Muscle layer of colon (tissue), 2 donors: ENCODE measurements around the gene ITPRIP.

Experiments used
- H3K27ac ChIP-seq: one replicate; pipeline ENCODE4 v1.7.0; 2013; ENCODE audit warnings: low read depth, mild to moderate bottlenecking, low read length, moderate library complexity
- H3K27me3 ChIP-seq, 2 donors: one replicate each; pipeline ENCODE4 v1.7.0; 2013; ENCODE audit warnings: low read length in 2 of 2, mild to moderate bottlenecking in 2 of 2; ENCODE audit not compliant: insufficient read depth in 2 of 2, control insufficient read depth in 1 of 2
- H3K36me3 ChIP-seq: one replicate; pipeline ENCODE4 v1.7.0; 2013; ENCODE audit warnings: mild to moderate bottlenecking, low read length; ENCODE audit not compliant: insufficient read depth
- H3K4me1 ChIP-seq: one replicate; pipeline ENCODE4 v1.7.0; 2013; ENCODE audit warnings: mild to moderate bottlenecking, low read length; ENCODE audit not compliant: insufficient read depth
- H3K4me3 ChIP-seq, 2 donors: one replicate each; pipeline ENCODE4 v1.7.0; 2013; ENCODE audit warnings: low read length in 2 of 2, low read depth in 1 of 2, mild to moderate bottlenecking in 1 of 2, moderate library complexity in 1 of 2
- H3K9ac ChIP-seq: one replicate; pipeline ENCODE4 v1.7.0; 2013; ENCODE audit warnings: low read length
- H3K9me3 ChIP-seq: one replicate; pipeline ENCODE4 v1.7.0; 2013; ENCODE audit warnings: mild to moderate bottlenecking, low read length
- donor health status: abdominal sarcoma.
- donor health status: Adenocarcinoma of cecum.

The ITPRIP gene

GRCh38 chr10:104314591-104315485, 23.4 kb downstream of the ITPRIP start:
- no peaks in the 10 kb centered on the region for H3K9me3 ChIP-seq
- no peak overlapping the region for H3K4me3 ChIP-seq
- no peak overlapping the region for H3K27ac ChIP-seq
- H3K27me3 ChIP-seq, result no peaks in the 10 kb centered on the region
- H3K4me1 ChIP-seq, result peaks cover 28% of the 10 kb centered on the region
- no peak overlapping the region for H3K9ac ChIP-seq
- H3K36me3 ChIP-seq, result peaks cover 52% of the 10 kb centered on the region

GRCh38 chr10:104311184-104311720, 27.0 kb downstream of the ITPRIP start:
- H3K9me3 ChIP-seq, result no peaks in the 10 kb centered on the region
- H3K36me3 ChIP-seq, result peaks cover 52% of the 10 kb centered on the region
- no peaks in the 10 kb centered on the region for H3K4me1 ChIP-seq
- H3K27me3 ChIP-seq, result no peaks in the 10 kb centered on the region
- H3K9ac ChIP-seq, result no peak overlapping the region
- no peak overlapping the region for H3K4me3 ChIP-seq
- no peak overlapping the region for H3K27ac ChIP-seq

DNA sequence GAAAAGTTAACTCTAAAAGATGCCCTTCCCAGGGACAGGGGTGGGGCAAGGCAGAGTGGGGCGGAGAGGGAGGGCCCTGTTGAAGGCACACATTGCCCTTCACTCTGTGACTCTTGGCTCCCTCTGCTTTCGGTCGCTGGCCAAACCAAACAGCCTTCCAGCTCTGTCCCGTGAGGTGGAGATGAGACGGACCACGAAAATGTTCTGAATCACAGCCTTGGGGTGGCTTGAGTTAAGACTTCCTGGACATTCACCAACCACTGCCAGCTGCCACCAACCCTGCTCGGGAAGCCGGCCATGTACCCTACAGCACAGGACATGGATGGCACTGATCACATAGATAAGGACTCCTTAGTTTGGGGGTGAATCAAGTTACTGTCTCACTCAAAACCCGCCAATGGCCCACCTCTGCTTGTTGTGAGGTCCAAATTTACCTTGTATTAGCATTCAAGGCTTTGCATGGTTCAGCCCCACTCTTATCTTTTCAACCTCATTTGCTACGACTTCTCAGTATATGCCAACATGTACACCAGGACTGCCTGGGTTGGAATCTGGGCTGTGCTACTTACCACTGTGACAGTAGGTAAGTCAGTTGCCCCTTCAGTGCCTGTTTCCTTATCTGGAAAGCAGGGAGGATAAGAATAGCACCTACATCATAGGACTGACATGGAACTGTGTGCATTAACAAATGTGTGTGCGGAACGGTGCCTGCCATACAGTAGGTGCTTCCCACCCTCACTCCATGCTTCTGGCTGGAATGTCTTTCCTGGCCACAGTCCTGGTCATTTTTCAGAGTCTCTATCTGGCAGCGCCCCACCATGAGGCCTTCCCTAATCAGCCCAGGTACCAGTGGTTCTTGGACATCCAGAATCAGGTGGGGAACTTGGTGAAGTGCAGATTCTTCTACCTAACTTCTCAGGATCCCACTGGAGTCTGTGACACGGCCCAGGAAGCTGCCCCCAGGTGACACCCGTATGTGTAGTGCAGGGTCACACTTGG, 28.0 kb downstream of the ITPRIP start:
- no peak overlapping the region for H3K27ac ChIP-seq

DNA sequence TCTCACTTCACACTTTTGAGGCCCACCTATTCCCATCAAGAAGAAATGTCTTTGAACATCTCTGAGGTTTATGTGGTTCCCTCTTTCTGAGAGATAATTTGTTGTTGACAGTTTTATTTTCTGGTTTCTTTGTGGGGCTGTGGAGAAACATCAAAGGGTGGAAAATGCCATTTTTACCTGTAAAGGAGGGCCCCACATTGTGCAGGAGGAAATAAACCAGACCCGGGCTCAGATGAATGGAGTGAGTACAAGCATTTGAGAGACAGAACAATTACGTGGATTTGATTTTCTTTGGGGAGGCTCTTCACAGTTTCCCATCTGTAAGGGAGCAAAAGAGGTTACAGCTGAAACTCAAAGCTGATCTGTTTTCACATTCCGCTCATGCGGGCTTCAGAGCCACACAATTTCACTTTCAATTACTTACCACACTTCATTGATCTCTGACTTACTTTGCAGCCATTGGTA, 29.8 kb downstream of the ITPRIP start:
- Histone ChIP-seq H3K27ac (no peak overlapping the region), H3K4me3 (no peak overlapping the region), H3K9me3 (no peaks in the 10 kb centered on the region), H3K27me3 (no peaks in the 10 kb centered on the region), H3K4me1 (peaks cover 11% of the 10 kb centered on the region), H3K9ac (no peak overlapping the region), H3K36me3 (peaks cover 28% of the 10 kb centered on the region)

More for the DNA sequence above, 28.0 kb downstream of the ITPRIP start:
- no peaks in the 10 kb centered on the region for H3K27me3 ChIP-seq
- no peak overlapping the region for H3K9ac ChIP-seq
- H3K36me3 ChIP-seq, result peaks cover 47% of the 10 kb centered on the region
- no peak overlapping the region for H3K4me3 ChIP-seq
- H3K9me3 ChIP-seq, result no peaks in the 10 kb centered on the region
- peaks cover 9% of the 10 kb centered on the region for H3K4me1 ChIP-seq

- H3K4me1 ChIP-seq, result peaks cover 11% of the 10 kb centered on the region
- no peak overlapping the region for H3K27ac ChIP-seq
These were observed 30.5 kb downstream of the ITPRIP start for GRCh38 chr10:104307576-104308438.

DNA sequence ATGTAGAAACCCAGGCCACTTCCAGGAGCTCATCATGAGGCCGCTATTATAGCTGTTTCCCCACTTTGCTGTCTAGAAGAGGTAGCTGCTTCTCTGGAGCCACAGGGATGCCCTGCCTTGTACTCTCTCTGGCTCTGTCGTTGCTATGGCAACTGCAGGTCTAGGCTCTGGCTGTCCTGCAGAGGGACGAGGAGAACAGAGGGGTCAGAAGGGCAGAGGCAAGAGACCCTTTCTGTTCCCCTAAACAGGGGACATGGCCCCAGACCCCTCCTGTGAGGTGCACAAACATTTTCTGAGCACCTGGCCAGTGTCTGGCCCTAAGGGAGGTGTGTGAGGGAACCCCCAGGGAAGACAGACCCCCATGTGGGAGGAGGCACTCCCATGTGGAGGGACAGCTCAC, 31.4 kb downstream of the ITPRIP start:
- Histone ChIP-seq H3K36me3 (peaks cover 13% of the 10 kb centered on the region), H3K9ac (no peak overlapping the region), H3K4me1 (peaks cover 11% of the 10 kb centered on the region), H3K27ac (no peak overlapping the region), H3K27me3 (no peaks in the 10 kb centered on the region), H3K9me3 (no peaks in the 10 kb centered on the region), H3K4me3 (no peak overlapping the region)

More at GRCh38 chr10:104307576-104308438, 30.5 kb downstream of the ITPRIP start:
- H3K9ac ChIP-seq, result no peak overlapping the region
- no peaks in the 10 kb centered on the region for H3K27me3 ChIP-seq
- H3K9me3 ChIP-seq, result no peaks in the 10 kb centered on the region
- no peak overlapping the region for H3K4me3 ChIP-seq
- peaks cover 22% of the 10 kb centered on the region for H3K36me3 ChIP-seq

- Histone ChIP-seq H3K4me1 (peaks cover 25% of the 10 kb centered on the region), H3K9ac (no peak overlapping the region), H3K4me3 (no peak overlapping the region), H3K27me3 (no peaks in the 10 kb centered on the region), H3K27ac (no peak overlapping the region), H3K36me3 (peaks cover under 1% of the 10 kb centered on the region), H3K9me3 (no peaks in the 10 kb centered on the region)
These were observed 33.3 kb downstream of the ITPRIP start for GRCh38 chr10:104304927-104305326.

GRCh38 chr10:104304356-104304745, 33.9 kb downstream of the ITPRIP start:
- Histone ChIP-seq H3K9me3 (no peaks in the 10 kb centered on the region), H3K27me3 (no peaks in the 10 kb centered on the region), H3K27ac (no peak overlapping the region), H3K36me3 (no peaks in the 10 kb centered on the region), H3K4me3 (no peak overlapping the region), H3K9ac (no peak overlapping the region), H3K4me1 (peaks cover 30% of the 10 kb centered on the region)

DNA sequence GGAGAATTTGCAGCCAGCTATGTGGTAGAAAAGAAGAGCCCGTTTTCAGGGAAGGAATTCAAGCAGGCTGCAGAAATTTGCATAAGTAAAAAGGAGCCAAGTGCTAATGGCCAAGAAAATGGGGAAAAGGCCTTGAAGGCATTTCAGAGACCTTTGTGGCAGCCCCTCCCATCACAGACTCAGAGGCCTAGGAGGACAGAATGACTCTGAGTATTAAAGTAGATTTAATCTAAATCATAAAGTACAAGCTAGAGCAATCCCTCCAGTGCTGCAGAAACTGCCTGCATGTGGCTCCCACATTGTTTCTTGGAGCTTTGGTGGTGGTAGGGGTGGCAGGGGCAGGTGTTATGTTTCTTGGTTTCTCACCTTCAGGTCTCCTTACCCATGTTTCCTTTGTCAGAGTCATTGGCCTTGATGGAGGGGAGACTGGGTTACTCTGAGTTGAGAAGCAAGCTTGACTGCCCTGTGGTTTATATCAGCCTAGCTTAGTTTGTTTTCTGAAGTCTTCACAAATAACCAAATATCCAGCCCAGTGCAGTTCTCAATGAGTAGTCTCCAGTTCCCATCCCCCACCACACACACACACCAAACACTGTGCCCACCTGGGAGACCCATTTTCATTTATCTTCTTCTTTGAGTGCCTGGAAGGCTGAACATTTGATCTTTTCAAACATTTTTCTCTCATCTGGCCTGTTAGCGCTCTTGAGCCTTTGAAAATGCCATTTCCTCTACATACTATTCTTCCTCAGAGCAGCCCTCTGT, 34.5 kb downstream of the ITPRIP start:
- Histone ChIP-seq H3K4me3 (no peak overlapping the region), H3K36me3 (no peaks in the 10 kb centered on the region), H3K27ac (no peak overlapping the region), H3K9me3 (no peaks in the 10 kb centered on the region), H3K9ac (no peak overlapping the region), H3K27me3 (no peaks in the 10 kb centered on the region), H3K4me1 (peaks cover 30% of the 10 kb centered on the region)
